GM06990 (cell line): ENCODE results near the gene TEX22.

Experiments used
- DNase-seq: peaks from one replicate; pipeline ENCODE4 v3.0.0-alpha.2; 2011; ENCODE audit not compliant: insufficient read length; ENCODE audit errors: extremely low read depth
- H3K27me3 ChIP-seq: replicated peaks from 2 replicates; pipeline ENCODE4 v1.6.0; 2011; ENCODE audit warnings: low read length; ENCODE audit not compliant: control insufficient read depth, insufficient read depth
- H3K36me3 ChIP-seq: 2 replicates; pipeline ENCODE4 v1.5.1; 2011; ENCODE audit warnings: low read length; ENCODE audit not compliant: control insufficient read depth, insufficient read depth
- H3K4me3 ChIP-seq: replicated peaks from 2 replicates; pipeline ENCODE4 v1.5.1; 2011; ENCODE audit warnings: low read depth, mild to moderate bottlenecking, control low read depth, low read length
- CTCF ChIP-seq: IDR thresholded peaks from 2 replicates; pipeline ENCODE4 v1.5.1; 2011; ENCODE audit warnings: low read length, control low read depth, mild to moderate bottlenecking, inconsistent platforms; ENCODE audit not compliant: insufficient read depth, poor library complexity, severe bottlenecking

TEX22 gene

GRCh38 chr14:105450864-105451720 is 52.8 kb downstream of the TEX22 start:
- TF ChIP-seq CTCF = no peak
- Histone ChIP-seq H3K4me3 (no peak overlapping the region), H3K36me3 (peaks cover 13% of the 10 kb centered on the region), H3K27me3 (no peaks in the 10 kb centered on the region)
- no peak for DNase-seq

GRCh38 chr14:105452963-105453362 is 54.6 kb downstream of the TEX22 start:
- TF ChIP-seq CTCF = no peak

GRCh38 chr14:105453847-105454246 is 55.5 kb downstream of the TEX22 start:
- no peak for DNase-seq

More at GRCh38 chr14:105452963-105453362, 54.6 kb downstream of the TEX22 start:
- Histone ChIP-seq H3K4me3 (no peak overlapping the region), H3K36me3 (peaks cover 20% of the 10 kb centered on the region), H3K27me3 (no peaks in the 10 kb centered on the region)
- DNase-seq = no peak

GRCh38 chr14:105455086-105455640 is 56.8 kb downstream of the TEX22 start:
- Histone ChIP-seq H3K27me3 (no peaks in the 10 kb centered on the region), H3K4me3 (no peak overlapping the region), H3K36me3 (peaks cover 17% of the 10 kb centered on the region)
- no peak for TF ChIP-seq CTCF
- DNase-seq = no peak

More at GRCh38 chr14:105453847-105454246, 55.5 kb downstream of the TEX22 start:
- Histone ChIP-seq H3K4me3 (no peak overlapping the region), H3K36me3 (peaks cover 20% of the 10 kb centered on the region), H3K27me3 (no peaks in the 10 kb centered on the region)
- no peak for TF ChIP-seq CTCF

GRCh38 chr14:105455766-105456660 is 57.7 kb downstream of the TEX22 start:
- no peak overlapping the region for H3K4me3 ChIP-seq
- no peaks in the 10 kb centered on the region for H3K27me3 ChIP-seq
- no peak for DNase-seq
- peaks cover 16% of the 10 kb centered on the region for H3K36me3 ChIP-seq
- TF ChIP-seq CTCF = no peak
